Keratinocyte (primary cell): ENCODE data around the gene ZGPAT. TPM values are rescaled to one million over a fixed set of nuclear protein-coding genes. Genes with fewer than 3 reads are reported as not detected.

Experiments used
- DNase-seq: peaks from one replicate; pipeline ENCODE4 v3.0.0-alpha.2; 2011; ENCODE audit warnings: low read depth, missing footprints, low spot score
- FAIRE-seq: peaks from 2 replicates; lab custom pipeline; 2011; peaks lifted over from hg19 to GRCh38; lab: Jason Lieb, UNC
- H2AFZ ChIP-seq: 2 replicates; pipeline ENCODE4 v1.6.0; 2012; ENCODE audit warnings: low read length, control low read depth, inconsistent platforms; ENCODE audit not compliant: control insufficient read depth
- H3K27ac ChIP-seq: 2 replicates; pipeline ENCODE4 v1.5.1; 2011; ENCODE audit warnings: low read length; ENCODE audit not compliant: control insufficient read depth, insufficient read depth
- H3K27me3 ChIP-seq: 3 replicates; pipeline ENCODE4 v1.6.0; 2011; ENCODE audit warnings: low read length; ENCODE audit not compliant: control insufficient read depth, insufficient read depth; ENCODE audit errors: extremely low read depth
- H3K36me3 ChIP-seq, 2 experiments: 2 replicates in 1 of 2; 3 replicates in 1 of 2; pipeline ENCODE4 v1.5.1; 2011; ENCODE audit warnings: low read length in 2 of 2, mild to moderate bottlenecking in 1 of 2; ENCODE audit not compliant: control insufficient read depth in 2 of 2, insufficient read depth in 2 of 2; ENCODE audit errors: extremely low read depth in 1 of 2
- H3K4me1 ChIP-seq: 3 replicates; pipeline ENCODE4 v1.5.1; 2011; ENCODE audit warnings: low read length; ENCODE audit not compliant: control insufficient read depth, insufficient read depth; ENCODE audit errors: extremely low read depth
- H3K4me2 ChIP-seq: 3 replicates; pipeline ENCODE4 v1.6.0; 2011; ENCODE audit warnings: low read depth, low read length; ENCODE audit not compliant: control insufficient read depth, insufficient read depth; ENCODE audit errors: extremely low read depth
- H3K4me3 ChIP-seq, 3 experiments: fragments of 200-600 bp in 1 of 3; sonication (generic) in 1 of 3; 2 replicates in 2 of 3; 3 replicates in 1 of 3; pipeline ENCODE4 v1.5.1; 2011 to 2016; ENCODE audit warnings: low read length in 3 of 3, mild to moderate bottlenecking in 3 of 3, control low read depth in 2 of 3, inconsistent platforms in 1 of 3, low read depth in 1 of 3, mixed read lengths in 1 of 3, mixed run types in 1 of 3, moderate library complexity in 1 of 3; ENCODE audit not compliant: control insufficient read depth in 2 of 3, insufficient read depth in 2 of 3; ENCODE audit errors: extremely low read depth in 1 of 3
- H3K79me2 ChIP-seq: 2 replicates; pipeline ENCODE4 v1.6.0; 2012; ENCODE audit warnings: low read length; ENCODE audit not compliant: control insufficient read depth, insufficient read depth
- H3K9ac ChIP-seq: 3 replicates; pipeline ENCODE4 v1.6.0; 2011; ENCODE audit warnings: low read length; ENCODE audit not compliant: control insufficient read depth, insufficient read depth; ENCODE audit errors: extremely low read depth
- H3K9me1 ChIP-seq: 3 replicates; pipeline ENCODE4 v1.6.0; 2011; ENCODE audit warnings: low read length; ENCODE audit not compliant: control insufficient read depth, insufficient read depth; ENCODE audit errors: extremely low read depth
- H3K9me3 ChIP-seq: 2 replicates; pipeline ENCODE4 v1.5.1; 2012; ENCODE audit warnings: low read depth, low read length; ENCODE audit not compliant: control insufficient read depth
- H4K20me1 ChIP-seq: 3 replicates; pipeline ENCODE4 v1.6.0; 2011; ENCODE audit warnings: low read length; ENCODE audit not compliant: control insufficient read depth, insufficient read depth; ENCODE audit errors: extremely low read depth
- EZH2 ChIP-seq: IDR thresholded peaks from one replicate; pipeline ENCODE4 v1.6.1; 2012; ENCODE audit warnings: inconsistent platforms, mild to moderate bottlenecking, low read length, moderate library complexity
- dilution Hi-C: fragments of 300-500 bp; cut with MboI; formaldehyde crosslinking; loops from one replicate; pipeline ENCODE4 v1.7.0; 2020; ENCODE audit warnings: low sequenced_read_pairs; ENCODE audit not compliant: extremely low pct_ligation_motif_present
- polyA plus RNA-seq, 5 experiments: library from polyadenylated mRNA; depleted of rRNA in 3 of 5; stranded (reverse) in 3 of 5; stranded (forward) in 1 of 5; unstranded in 1 of 5; fragments of >200 nt; gene quantifications; 1 replicate in 1 of 5; 2 replicates in 3 of 5; 3 replicates in 1 of 5; pipeline versions ENCODE4 v1.2.1 to v1.2.3, GENCODE V29; 2011 to 2012; ENCODE audit warnings: missing spikeins in 2 of 5, low read depth in 1 of 5, low replicate concordance in 1 of 5
- TF ChIP-seq, protein P1 (sequence below), 3 experiments: IDR thresholded peaks in 1 of 3; conservative IDR thresholded peaks in 1 of 3; optimal IDR thresholded peaks in 1 of 3; 2 replicates in 2 of 3; 3 replicates in 1 of 3; pipeline versions ENCODE3 to v1.5.1; 2011; ENCODE audit warnings: low read length in 3 of 3, mild to moderate bottlenecking in 3 of 3, moderate library complexity in 2 of 3, control low read depth in 1 of 3, inconsistent platforms in 1 of 3; ENCODE audit not compliant: insufficient read depth in 2 of 3; ENCODE audit errors: extremely low read depth in 1 of 3

ZGPAT gene
- polyA plus RNA-seq, 1 donor (not counting 4 experiments of a cell fraction or from before 2014, with no cell fraction given): 7.8 TPM

DNA sequence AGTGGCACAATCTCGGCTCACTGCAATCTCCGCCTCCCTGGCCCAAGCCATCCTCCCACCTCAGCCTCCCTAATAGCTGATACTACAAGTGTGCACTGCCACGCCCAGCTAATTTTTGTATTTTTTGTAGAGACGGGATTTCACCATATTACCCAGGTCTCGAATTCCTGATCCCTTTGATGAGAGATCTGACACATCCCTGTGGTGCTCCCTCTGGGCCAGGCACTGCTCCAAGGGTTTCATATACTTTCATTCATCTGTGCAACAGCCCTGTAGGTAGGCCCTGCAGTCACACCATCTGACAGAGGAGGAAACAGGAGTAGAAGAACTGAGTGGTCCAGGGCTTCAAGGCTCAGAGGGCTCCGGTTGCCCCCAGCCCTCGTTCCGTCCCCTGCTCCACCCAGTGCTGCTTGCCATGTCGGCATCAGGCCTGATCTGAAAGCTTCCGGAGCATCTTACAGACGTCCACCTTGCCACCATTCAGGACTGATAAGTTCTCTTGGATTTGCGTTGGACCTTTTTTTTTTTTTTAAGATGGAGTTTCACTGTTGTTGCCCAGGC, 3.3 kb downstream of the ZGPAT start:
- Histone ChIP-seq H4K20me1 (no peaks in the 10 kb centered on the region), H3K27ac (no peak overlapping the region), H3K36me3 (peaks cover 12 to 14% of the 10 kb centered on the region in 2 experiments), H3K4me2 (no peak overlapping the region), H3K9me3 (no peaks in the 10 kb centered on the region), H3K4me1 (peaks cover 17% of the 10 kb centered on the region), H3K9ac (no peak overlapping the region), H3K27me3 (no peaks in the 10 kb centered on the region), H2AFZ (no peak overlapping the region), H3K4me3 (no peak overlapping the region), H3K79me2 (peaks cover 84% of the 10 kb centered on the region), H3K9me1 (no peaks in the 10 kb centered on the region)
- dilution Hi-C loops: no loop called here
- no peak for FAIRE-seq
- DNase-seq: no peak
- TF ChIP-seq, protein P1, sequence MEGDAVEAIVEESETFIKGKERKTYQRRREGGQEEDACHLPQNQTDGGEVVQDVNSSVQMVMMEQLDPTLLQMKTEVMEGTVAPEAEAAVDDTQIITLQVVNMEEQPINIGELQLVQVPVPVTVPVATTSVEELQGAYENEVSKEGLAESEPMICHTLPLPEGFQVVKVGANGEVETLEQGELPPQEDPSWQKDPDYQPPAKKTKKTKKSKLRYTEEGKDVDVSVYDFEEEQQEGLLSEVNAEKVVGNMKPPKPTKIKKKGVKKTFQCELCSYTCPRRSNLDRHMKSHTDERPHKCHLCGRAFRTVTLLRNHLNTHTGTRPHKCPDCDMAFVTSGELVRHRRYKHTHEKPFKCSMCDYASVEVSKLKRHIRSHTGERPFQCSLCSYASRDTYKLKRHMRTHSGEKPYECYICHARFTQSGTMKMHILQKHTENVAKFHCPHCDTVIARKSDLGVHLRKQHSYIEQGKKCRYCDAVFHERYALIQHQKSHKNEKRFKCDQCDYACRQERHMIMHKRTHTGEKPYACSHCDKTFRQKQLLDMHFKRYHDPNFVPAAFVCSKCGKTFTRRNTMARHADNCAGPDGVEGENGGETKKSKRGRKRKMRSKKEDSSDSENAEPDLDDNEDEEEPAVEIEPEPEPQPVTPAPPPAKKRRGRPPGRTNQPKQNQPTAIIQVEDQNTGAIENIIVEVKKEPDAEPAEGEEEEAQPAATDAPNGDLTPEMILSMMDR (optimal IDR thresholded peaks at IDR 0.05 in 1 of 3, IDR thresholded peaks at IDR 0.05 in 1 of 3, conservative IDR thresholded peaks at IDR 0.05 in 1 of 3; ENCODE audit: extremely low read depth in 1 of 3, insufficient read depth in 2 of 3, low read length in 3 of 3): no peak
- no peak for TF ChIP-seq EZH2

GRCh38 chr20:63712191-63712590, 4.4 kb downstream of the ZGPAT start:
- Histone ChIP-seq H3K27ac (no peak overlapping the region), H4K20me1 (no peaks in the 10 kb centered on the region), H3K4me2 (no peak overlapping the region), H3K4me1 (peaks cover 9% of the 10 kb centered on the region), H3K79me2 (peaks cover 80% of the 10 kb centered on the region), H3K27me3 (no peaks in the 10 kb centered on the region), H3K9me3 (no peaks in the 10 kb centered on the region), H3K9me1 (no peaks in the 10 kb centered on the region), H3K36me3 (peaks cover 10 to 11% of the 10 kb centered on the region in 2 experiments), H3K9ac (no peak overlapping the region), H2AFZ (no peak overlapping the region), H3K4me3 (no peak overlapping the region)
- FAIRE-seq: no peak
- DNase-seq: no peak
- dilution Hi-C loops: no loop called here
- TF ChIP-seq EZH2: no peak
- TF ChIP-seq, protein P1 (optimal IDR thresholded peaks at IDR 0.05 in 1 of 3, IDR thresholded peaks at IDR 0.05 in 1 of 3, conservative IDR thresholded peaks at IDR 0.05 in 1 of 3; ENCODE audit: extremely low read depth in 1 of 3, insufficient read depth in 2 of 3, low read length in 3 of 3): no peak
